HepG2 (cell line): ENCODE data around the gene RGL3. TPM values are rescaled to one million over a fixed set of nuclear protein-coding genes. Genes with fewer than 3 reads are reported as not detected.

ENCODE experiments used
- DRAP1 ChIP-seq: IDR thresholded peaks from 2 replicates; pipeline ENCODE4 v1.6.1; 2016; ENCODE audit warnings: missing genetic modification reagents, missing compliant biosample characterization
- HDAC6 ChIP-seq: fragments of 200-600 bp; sonication (generic); IDR thresholded peaks from 2 replicates; pipeline ENCODE4 v1.7.0; 2017; ENCODE audit warnings: mild to moderate bottlenecking, antibody characterized with exemption, low read length, low read depth
- HNF1B ChIP-seq: sonication (generic); formaldehyde crosslinking; IDR thresholded peaks from 2 replicates; pipeline ENCODE4 v1.5.1; 2020; ENCODE audit warnings: mild to moderate bottlenecking, moderate library complexity, missing genetic modification reagents
- HNRNPLL ChIP-seq: fragments of 200-400 bp; formaldehyde crosslinking; IDR thresholded peaks from 2 replicates; pipeline ENCODE4 v1.6.1; 2017; ENCODE audit warnings: mild to moderate bottlenecking, low read depth, low read length; ENCODE audit not compliant: poor library complexity, severe bottlenecking
- HOMEZ ChIP-seq: IDR thresholded peaks from 2 replicates; pipeline ENCODE4 v1.6.1; 2016; ENCODE audit warnings: low read depth
- HOXA9 ChIP-seq: sonication (generic); formaldehyde crosslinking; IDR thresholded peaks from 2 replicates; pipeline ENCODE4 v1.8.1; 2022; ENCODE audit warnings: missing genetic modification reagents, mild to moderate bottlenecking, moderate library complexity, borderline replicate concordance
- NPAS2 ChIP-seq: sonication (generic); formaldehyde crosslinking; IDR thresholded peaks from 2 replicates; pipeline ENCODE4 v1.8.0; 2022; ENCODE audit warnings: mild to moderate bottlenecking, missing genetic modification reagents, borderline replicate concordance
- POLR2A ChIP-seq, 2 experiments: IDR thresholded peaks; 2 replicates each; pipeline ENCODE4 v1.6.1; 2011; ENCODE audit warnings: low read depth in 2 of 2, low read length in 2 of 2, mild to moderate bottlenecking in 1 of 2, moderate library complexity in 1 of 2; ENCODE audit not compliant: insufficient read depth in 1 of 2
- SCMH1 ChIP-seq: sonication (generic); formaldehyde crosslinking; IDR thresholded peaks from 2 replicates; pipeline ENCODE4 v1.9.0; 2021; ENCODE audit warnings: missing genetic modification reagents, mild to moderate bottlenecking, borderline replicate concordance
- THYN1 ChIP-seq: sonication (generic); formaldehyde crosslinking; IDR thresholded peaks from 2 replicates; pipeline ENCODE4 v1.8.1; 2023; ENCODE audit warnings: low read depth, mild to moderate bottlenecking, moderate library complexity, missing genetic modification reagents, borderline replicate concordance
- TMF1 ChIP-seq: sonication (generic); formaldehyde crosslinking; IDR thresholded peaks from 2 replicates; pipeline ENCODE4 v1.8.1; 2022; ENCODE audit warnings: low read depth, missing genetic modification reagents
- U2AF1 ChIP-seq: fragments of 200-400 bp; formaldehyde crosslinking; optimal IDR thresholded peaks from 2 replicates; pipeline ENCODE3; 2017; ENCODE audit warnings: mild to moderate bottlenecking, low read depth, low read length
- ZBTB1 ChIP-seq: sonication (generic); formaldehyde crosslinking; IDR thresholded peaks from 2 replicates; pipeline ENCODE4 v1.4.0; 2020; ENCODE audit warnings: missing genetic modification reagents, borderline replicate concordance
- ZFP36L2 ChIP-seq: sonication (generic); formaldehyde crosslinking; IDR thresholded peaks from 2 replicates; pipeline ENCODE4 v1.4.0; 2020; ENCODE audit warnings: missing genetic modification reagents
- ZNF124 ChIP-seq: sonication (generic); formaldehyde crosslinking; IDR thresholded peaks from 2 replicates; pipeline ENCODE4 v1.4.0; 2020; ENCODE audit warnings: missing genetic modification reagents
- ZNF230 ChIP-seq: sonication (generic); formaldehyde crosslinking; IDR thresholded peaks from 2 replicates; pipeline ENCODE4 v1.4.0; 2020; ENCODE audit warnings: mild to moderate bottlenecking, missing genetic modification reagents
- ZNF232 ChIP-seq: sonication (generic); formaldehyde crosslinking; IDR thresholded peaks from 2 replicates; pipeline ENCODE4 v1.4.0; 2020; ENCODE audit warnings: missing genetic modification reagents, borderline replicate concordance
- ZNF264 ChIP-seq: sonication (generic); formaldehyde crosslinking; IDR thresholded peaks from 2 replicates; pipeline ENCODE4 v1.4.0; 2020; ENCODE audit warnings: missing genetic modification reagents
- ZNF275 ChIP-seq: sonication (generic); formaldehyde crosslinking; IDR thresholded peaks from 2 replicates; pipeline ENCODE4 v1.8.0; 2022; ENCODE audit warnings: missing genetic modification reagents, mild to moderate bottlenecking, inconsistent platforms, borderline replicate concordance
- ZNF30 ChIP-seq: sonication (generic); formaldehyde crosslinking; IDR thresholded peaks from 2 replicates; pipeline ENCODE4 v1.5.0; 2020; ENCODE audit warnings: mild to moderate bottlenecking, missing genetic modification reagents
- ZNF33B ChIP-seq: sonication (generic); formaldehyde crosslinking; IDR thresholded peaks from 2 replicates; pipeline ENCODE4 v1.5.1; 2020; ENCODE audit warnings: mild to moderate bottlenecking, missing genetic modification reagents
- ZNF431 ChIP-seq: sonication (generic); formaldehyde crosslinking; IDR thresholded peaks from 2 replicates; pipeline ENCODE4 v1.9.0; 2022; ENCODE audit warnings: missing genetic modification reagents, low read depth, mild to moderate bottlenecking, borderline replicate concordance
- ZNF484 ChIP-seq: sonication (generic); formaldehyde crosslinking; IDR thresholded peaks from 2 replicates; pipeline ENCODE4 v1.5.1; 2020; ENCODE audit warnings: mild to moderate bottlenecking, low read depth, missing genetic modification reagents, borderline replicate concordance
- ZNF629 ChIP-seq: sonication (generic); formaldehyde crosslinking; conservative IDR thresholded peaks from 2 replicates; pipeline ENCODE4 v1.5.0; 2020; ENCODE audit warnings: missing genetic modification reagents
- ZNF713 ChIP-seq: sonication (generic); formaldehyde crosslinking; IDR thresholded peaks from 2 replicates; pipeline ENCODE4 v1.4.0; 2020; ENCODE audit warnings: mild to moderate bottlenecking, missing genetic modification reagents
- ZNF761 ChIP-seq: sonication (generic); formaldehyde crosslinking; conservative IDR thresholded peaks from 2 replicates; pipeline ENCODE4 v1.4.0; 2020; ENCODE audit warnings: mild to moderate bottlenecking, missing genetic modification reagents
- polyA plus RNA-seq, 8 experiments: library from polyadenylated mRNA; depleted of rRNA in 3 of 8; stranded (reverse) in 7 of 8; unstranded in 1 of 8; fragments of >200 nt; fragmentation: Illumina TruSeq in 4 of 8; extraction: Trizol in 4 of 8; gene quantifications; 2 replicates each; pipeline versions ENCODE4 v1.2.1 to v1.2.3, GENCODE V29; 2011 to 2016; ENCODE audit warnings: low read depth in 4 of 8, missing spikeins in 1 of 8, mixed read lengths in 1 of 8; ENCODE audit not compliant: insufficient read depth in 1 of 8
- total RNA-seq, 5 experiments: library from RNA; depleted of rRNA; stranded (reverse); fragments of >200 nt; fragmentation: Illumina TruSeq; extraction: Trizol; gene quantifications; 2 replicates each; pipeline ENCODE4 v1.2.3, GENCODE V29; 2016; ENCODE audit warnings: low read depth in 1 of 5

The RGL3 gene
- total and polyA plus RNA-seq, 2 of the 13 experiments (the other 11 are each of a cell fraction or from before 2014, with no cell fraction given): 4.2 to 7.6 TPM

GRCh38 chr19:11418549-11419506 is at the start of gene RGL3 (continued):
- TF ChIP-seq HNF1B (CRISPR knock-in tag) (no peak), U2AF1 (no peak), SCMH1 (CRISPR knock-in tag) (no peak), HNRNPLL (peak; percentile 99), ZNF232 (no peak), ZNF761 (no peak), THYN1 (CRISPR knock-in tag) (no peak), ZNF30 (no peak), NPAS2 (CRISPR knock-in tag) (no peak), ZNF264 (no peak), ZNF713 (CRISPR knock-in tag) (no peak), HOMEZ (CRISPR knock-in tag) (no peak), ZNF484 (CRISPR knock-in tag) (no peak), DRAP1 (CRISPR knock-in tag) (no peak), ZNF33B (CRISPR knock-in tag) (no peak), TMF1 (CRISPR knock-in tag) (no peak), HDAC6 (no peak), POLR2A (IDR thresholded peaks at IDR 0.05; ENCODE audit: insufficient read depth in 1 of 2, low read depth in 2 of 2, low read length in 2 of 2) (peak in 1 of 2 experiments; percentile 19; a peak in 1 of 4 replicates), ZNF275 (CRISPR knock-in tag) (no peak), ZNF431 (CRISPR knock-in tag) (no peak), ZNF124 (no peak), ZFP36L2 (CRISPR knock-in tag) (no peak), ZNF629 (no peak), ZBTB1 (CRISPR knock-in tag) (no peak), ZNF230 (CRISPR knock-in tag) (no peak), HOXA9 (CRISPR knock-in tag) (no peak)
